Measurements from ENCODE around the gene TREH.

- TF ChIP-seq POLR2A (IDR thresholded peaks at IDR 0.05) (no peak), POLR2AphosphoS5 (IDR thresholded peaks at IDR 0.05) (no peak)
These were observed 2.9 kb upstream of the TREH start for GRCh38 chr11:118682372-118682771.

Data from prostate gland (tissue), 1 donor.